ENCODE results near the gene APOBEC2.

The APOBEC2 gene

DNA sequence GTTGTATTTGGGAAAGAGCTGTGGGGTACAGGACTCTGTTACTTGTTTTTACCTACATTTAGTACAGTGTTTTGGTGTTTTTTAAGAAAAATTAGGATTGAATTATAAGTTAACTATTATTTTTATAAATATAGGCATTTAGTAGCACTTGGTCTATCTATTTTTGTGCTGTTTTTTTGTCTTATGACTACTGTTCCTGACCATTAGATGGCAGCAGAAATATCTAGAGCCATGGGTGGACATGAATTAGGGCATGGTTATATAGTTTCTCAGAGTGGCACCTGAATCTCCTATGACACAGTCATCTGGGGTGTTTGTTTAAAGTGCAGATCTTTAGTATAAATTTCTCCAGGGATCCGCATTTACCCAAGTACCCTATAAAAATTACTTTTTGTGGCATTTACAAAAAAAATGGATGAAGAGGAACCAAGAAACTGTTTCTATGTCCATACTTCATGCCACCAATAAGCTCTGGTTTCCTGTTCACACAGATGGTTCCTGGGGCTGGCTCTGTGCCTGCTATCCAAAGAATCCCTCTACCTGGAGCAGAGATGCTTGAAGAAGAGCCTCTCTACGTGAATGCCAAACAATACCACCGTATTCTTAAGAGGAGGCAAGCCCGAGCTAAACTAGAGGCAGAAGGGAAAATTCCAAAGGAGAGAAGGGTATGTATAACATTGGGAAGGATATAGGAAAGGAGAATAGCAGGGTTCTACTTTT is 39.6 kb downstream of the APOBEC2 start:
- DNase-seq: peak; percentile 73

DNA sequence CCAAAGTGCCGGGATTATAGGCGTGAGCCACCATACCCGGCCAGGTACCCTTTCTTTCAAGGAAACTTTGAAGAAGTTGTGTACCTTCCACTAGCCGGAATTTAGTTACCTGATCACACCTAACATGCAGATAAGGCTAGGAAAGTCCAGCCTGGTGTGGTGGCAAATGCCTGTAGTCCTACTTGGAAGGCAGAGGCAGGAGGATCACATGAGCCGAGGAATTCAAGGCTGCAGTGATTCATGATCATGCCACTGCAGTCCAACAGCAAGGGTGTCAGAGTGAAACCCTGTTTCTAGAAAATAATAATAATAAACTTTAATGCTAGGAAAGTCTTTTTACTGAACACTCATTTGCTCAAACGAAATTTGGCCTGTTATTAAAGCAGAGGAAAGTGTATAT is 40.7 kb downstream of the APOBEC2 start:
- no peak for DNase-seq

DNA sequence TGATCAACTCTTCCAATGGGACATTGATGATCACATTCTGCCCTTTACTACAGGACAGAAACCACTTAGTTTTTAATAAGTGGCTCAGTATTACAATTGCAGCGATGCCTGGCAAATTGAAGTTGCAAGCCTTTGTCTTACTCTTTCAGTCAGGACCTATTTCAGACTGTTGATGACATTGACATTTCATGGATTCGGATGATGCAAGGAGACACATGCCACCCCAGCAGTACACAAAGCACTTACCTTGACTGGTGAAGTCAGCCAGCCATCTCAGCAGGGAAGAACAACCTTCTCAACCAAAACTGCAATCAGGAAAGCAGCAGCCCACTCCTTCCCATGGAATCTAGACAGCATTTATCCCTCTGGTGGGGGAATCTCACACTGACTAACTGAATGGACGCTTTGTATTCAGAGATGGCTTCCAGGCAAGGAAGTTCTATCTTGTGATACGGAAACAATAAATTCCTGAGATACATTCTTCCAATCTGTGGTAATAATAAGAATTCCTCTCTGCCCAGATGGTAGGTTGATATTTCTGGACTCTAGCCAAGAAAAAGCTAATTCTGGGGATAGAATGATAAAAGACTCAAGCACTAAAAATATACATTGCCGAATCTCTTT is 44.6 kb downstream of the APOBEC2 start:
- no peak for DNase-seq

DNA sequence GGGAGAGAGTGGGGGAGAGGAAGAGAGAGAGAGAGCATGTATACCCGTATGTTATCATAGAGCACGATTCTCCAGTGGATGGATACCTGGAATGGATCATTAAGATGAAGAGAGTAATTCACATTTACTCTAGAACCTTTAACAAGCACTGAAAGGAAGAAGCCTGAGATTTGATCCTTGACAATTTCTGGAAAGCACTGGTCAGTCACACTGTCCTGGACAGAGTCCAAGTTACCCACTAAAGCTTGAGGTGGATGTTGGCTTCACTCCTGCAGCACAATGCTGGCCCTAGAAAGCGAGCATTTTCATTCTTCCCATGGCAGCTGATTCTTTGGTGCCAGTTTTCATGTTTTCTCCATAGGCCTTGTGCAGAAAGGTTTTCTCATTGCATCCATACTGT is 45.4 kb downstream of the APOBEC2 start:
- DNase-seq: no peak

DNA sequence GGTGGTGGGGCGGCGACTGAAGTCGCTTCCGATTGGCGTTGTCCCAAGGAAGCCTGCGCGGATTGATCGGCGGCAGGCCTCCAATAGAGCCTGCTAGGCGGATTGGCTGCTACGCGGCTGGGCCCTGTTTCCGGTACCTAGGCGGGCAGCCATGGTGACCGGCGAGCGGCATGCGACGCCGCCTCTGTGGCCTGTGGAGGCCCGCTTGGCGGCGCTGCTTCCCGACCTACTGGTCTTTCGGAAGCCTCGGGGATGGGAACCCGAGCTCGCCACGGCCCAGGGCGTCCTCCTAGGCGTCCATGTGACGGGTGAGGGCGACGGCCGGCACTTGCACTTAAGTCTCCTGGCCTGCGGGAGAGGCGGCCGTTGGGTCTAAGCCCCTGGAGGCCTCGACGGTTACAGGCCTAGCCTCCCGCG is 47.9 kb downstream of the APOBEC2 start:
- no peak for DNase-seq

DNA sequence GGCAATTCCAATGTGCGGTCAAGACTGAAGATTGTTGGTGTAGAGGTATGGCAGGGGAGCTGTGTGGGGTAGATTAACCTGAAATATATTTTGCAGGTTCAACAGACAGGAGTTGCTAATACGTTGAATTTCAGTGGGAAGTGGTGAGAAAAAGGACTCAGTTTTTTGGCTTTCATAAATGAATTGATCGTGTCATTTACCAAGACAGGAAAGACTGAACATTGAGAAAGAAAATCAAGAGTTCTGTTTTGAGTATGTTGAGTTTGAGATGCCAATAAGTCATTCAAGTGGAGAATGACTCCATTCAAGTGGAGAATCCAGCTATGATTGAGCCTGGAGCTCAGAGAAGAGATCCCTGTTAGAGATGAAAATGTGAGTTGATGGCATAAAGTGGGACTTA is 50.8 kb downstream of the APOBEC2 start:
- no peak for DNase-seq

DNA sequence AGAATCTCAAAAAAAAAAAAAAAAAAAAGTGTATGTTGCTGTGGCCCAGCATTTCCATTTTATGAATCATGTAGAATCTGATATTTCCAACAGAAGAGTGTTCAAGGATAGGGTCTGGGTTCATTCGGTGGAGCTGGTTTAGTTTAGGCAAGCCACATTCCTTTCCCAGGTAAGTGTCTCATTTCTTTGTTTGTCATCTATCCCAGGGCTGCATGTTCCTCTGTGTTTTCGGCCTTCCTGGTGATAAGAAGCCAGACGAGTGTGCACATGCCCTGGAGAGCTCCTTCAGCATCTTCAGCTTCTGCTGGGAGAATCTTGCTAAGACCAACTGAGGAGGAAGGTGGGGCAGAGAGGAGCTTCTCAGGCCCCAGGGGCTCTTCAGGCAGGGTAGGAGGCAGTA is 58.0 kb downstream of the APOBEC2 start:
- DNase-seq: no peak
